Measurements from ENCODE around the gene TACC2. TPM values are rescaled to one million over a fixed set of nuclear protein-coding genes. Genes with fewer than 3 reads are reported as not detected.

TACC2 gene
- total RNA-seq, 1 donor from 2014 or later, result 56.6 TPM

- no peak for DNase-seq (ENCODE audit: low spot score)
- no peak overlapping the region for H3K4me3 Mint-ChIP-seq (ENCODE audit: unreplicated experiment)
- peaks cover 8% of the 10 kb centered on the region for H3K4me1 Mint-ChIP-seq (ENCODE audit: low read depth)
- TF ChIP-seq CTCF (IDR thresholded peaks at IDR 0.05), result no peak
- no peak overlapping the region for H3K27ac Mint-ChIP-seq (ENCODE audit: unreplicated experiment)
- peaks cover 7% of the 10 kb centered on the region for H3K36me3 Mint-ChIP-seq (ENCODE audit: low read depth)
- no peaks in the 10 kb centered on the region for H3K9me3 Mint-ChIP-seq (ENCODE audit: low read depth)
- no peaks in the 10 kb centered on the region for H3K27me3 Mint-ChIP-seq (ENCODE audit: low read depth)
These were observed 39.9 kb upstream of the TACC2 start for GRCh38 chr10:121949049-121949448.

- peaks cover 7% of the 10 kb centered on the region for H3K36me3 Mint-ChIP-seq (ENCODE audit: low read depth)
- H3K27ac Mint-ChIP-seq (ENCODE audit: unreplicated experiment), result no peak overlapping the region
- H3K9me3 Mint-ChIP-seq (ENCODE audit: low read depth), result no peaks in the 10 kb centered on the region
- TF ChIP-seq CTCF (IDR thresholded peaks at IDR 0.05), result no peak
- DNase-seq (ENCODE audit: low spot score), result no peak
- peaks cover 8% of the 10 kb centered on the region for H3K4me1 Mint-ChIP-seq (ENCODE audit: low read depth)
- H3K4me3 Mint-ChIP-seq (ENCODE audit: unreplicated experiment), result no peak overlapping the region
- no peaks in the 10 kb centered on the region for H3K27me3 Mint-ChIP-seq (ENCODE audit: low read depth)
These were observed 39.5 kb upstream of the TACC2 start for GRCh38 chr10:121949451-121949850.

- no peak overlapping the region for H3K4me3 Mint-ChIP-seq (ENCODE audit: unreplicated experiment)
- H3K9me3 Mint-ChIP-seq (ENCODE audit: low read depth), result no peaks in the 10 kb centered on the region
- H3K36me3 Mint-ChIP-seq (ENCODE audit: low read depth), result peaks cover 15% of the 10 kb centered on the region
- no peaks in the 10 kb centered on the region for H3K27me3 Mint-ChIP-seq (ENCODE audit: low read depth)
- H3K27ac Mint-ChIP-seq (ENCODE audit: unreplicated experiment), result no peak overlapping the region
- no peak for TF ChIP-seq CTCF (IDR thresholded peaks at IDR 0.05)
- peaks cover 14% of the 10 kb centered on the region for H3K4me1 Mint-ChIP-seq (ENCODE audit: low read depth)
- no peak for DNase-seq (ENCODE audit: low spot score)
These were observed 36.7 kb upstream of the TACC2 start for GRCh38 chr10:121952226-121952625.

- H3K9me3 Mint-ChIP-seq (ENCODE audit: low read depth), result no peaks in the 10 kb centered on the region
- H3K4me3 Mint-ChIP-seq (ENCODE audit: unreplicated experiment), result no peak overlapping the region
- H3K27ac Mint-ChIP-seq (ENCODE audit: unreplicated experiment), result no peak overlapping the region
- no peak for TF ChIP-seq CTCF (IDR thresholded peaks at IDR 0.05)
- H3K4me1 Mint-ChIP-seq (ENCODE audit: low read depth), result peaks cover 5% of the 10 kb centered on the region
- peaks cover 19% of the 10 kb centered on the region for H3K36me3 Mint-ChIP-seq (ENCODE audit: low read depth)
- no peaks in the 10 kb centered on the region for H3K27me3 Mint-ChIP-seq (ENCODE audit: low read depth)
- DNase-seq (ENCODE audit: low spot score), result no peak
These were observed 32.6 kb upstream of the TACC2 start for GRCh38 chr10:121956111-121957061.

GRCh38 chr10:121959671-121960070, 29.3 kb upstream of the TACC2 start:
- Mint-ChIP-seq H3K36me3 (ENCODE audit: low read depth) (peaks cover 17% of the 10 kb centered on the region), H3K27ac (ENCODE audit: unreplicated experiment) (no peak overlapping the region), H3K4me3 (ENCODE audit: unreplicated experiment) (no peak overlapping the region), H3K27me3 (ENCODE audit: low read depth) (no peaks in the 10 kb centered on the region), H3K4me1 (ENCODE audit: low read depth) (peaks cover 5% of the 10 kb centered on the region), H3K9me3 (ENCODE audit: low read depth) (no peaks in the 10 kb centered on the region)
- no peak for TF ChIP-seq CTCF (IDR thresholded peaks at IDR 0.05)
- no peak for DNase-seq (ENCODE audit: low spot score)

All from chondrocyte (in vitro differentiated cells).